GM19025 (cell line): ENCODE measurements around the gene HTRA3.
"Not testable (repeated sequence)": the region's sequence is repeated elsewhere in the genome, so short reads cannot be mapped to it uniquely, and the experiment has no call there.

Source experiments
- ATAC-seq: cut with Tn5 transposase; IDR thresholded peaks from one replicate; pipeline ENCODE4 v1.9.1; 2021; ENCODE audit warnings: mild to moderate bottlenecking, low read depth, moderate library complexity; ENCODE audit not compliant: unreplicated experiment

HTRA3 gene

DNA sequence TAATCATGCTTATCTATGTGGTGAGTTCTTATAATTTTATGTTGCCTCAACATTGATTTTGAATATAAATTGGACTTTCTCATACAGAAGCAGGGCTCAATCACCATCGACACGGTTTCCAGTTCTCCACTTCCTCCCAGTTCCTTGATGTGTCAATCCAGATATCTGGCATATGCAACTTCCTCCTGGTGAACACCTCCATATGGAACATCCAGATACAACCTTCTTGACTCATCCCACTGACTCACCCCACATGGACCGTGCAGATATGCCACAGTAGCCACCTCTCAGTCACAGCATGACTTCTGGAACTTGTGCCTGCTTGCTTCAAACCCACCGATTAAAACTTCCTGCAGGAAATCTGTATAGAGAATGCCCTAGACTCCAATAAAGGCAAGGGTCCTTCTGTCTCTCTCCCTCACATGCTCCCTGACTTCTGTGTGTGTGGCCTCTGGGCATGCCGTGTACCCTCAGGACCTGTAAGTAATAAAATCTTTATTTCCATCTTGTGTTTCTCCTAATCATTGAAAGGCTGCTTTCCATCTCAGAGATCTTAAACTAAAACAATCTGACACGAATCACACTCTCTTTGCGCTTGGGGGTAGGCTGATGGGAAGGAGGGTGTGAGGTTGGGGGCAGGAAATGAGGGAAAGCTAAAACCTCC is 67.0 kb downstream of the HTRA3 start:
- ATAC-seq, result no peak

DNA sequence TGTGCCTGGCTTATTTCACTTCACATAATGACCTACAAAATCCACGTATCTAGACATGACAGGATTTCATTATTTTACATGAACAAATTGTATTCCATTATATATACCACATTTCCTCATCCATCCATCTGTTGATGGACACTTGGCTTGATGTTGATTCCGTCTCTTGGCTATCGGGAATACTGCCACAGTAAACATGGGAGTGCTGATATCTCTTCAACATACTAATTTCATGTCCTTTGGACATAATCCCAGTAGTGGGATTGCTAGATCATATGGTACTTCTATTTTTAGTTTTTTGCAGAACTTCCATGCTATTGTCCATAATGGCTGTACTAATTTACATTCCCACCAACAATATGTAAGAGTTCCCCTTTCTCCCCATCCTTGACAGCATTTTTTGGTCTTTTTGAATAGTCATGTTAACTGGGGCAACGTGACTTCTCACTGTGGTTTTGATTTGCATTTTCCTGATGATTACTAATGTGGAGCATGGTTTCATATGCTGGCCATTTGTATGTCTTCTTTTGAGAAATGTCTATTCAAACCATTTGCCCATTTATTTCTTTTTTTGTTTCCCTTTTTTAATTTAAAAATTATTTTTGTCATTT is 68.9 kb downstream of the HTRA3 start:
- no peak for ATAC-seq

DNA sequence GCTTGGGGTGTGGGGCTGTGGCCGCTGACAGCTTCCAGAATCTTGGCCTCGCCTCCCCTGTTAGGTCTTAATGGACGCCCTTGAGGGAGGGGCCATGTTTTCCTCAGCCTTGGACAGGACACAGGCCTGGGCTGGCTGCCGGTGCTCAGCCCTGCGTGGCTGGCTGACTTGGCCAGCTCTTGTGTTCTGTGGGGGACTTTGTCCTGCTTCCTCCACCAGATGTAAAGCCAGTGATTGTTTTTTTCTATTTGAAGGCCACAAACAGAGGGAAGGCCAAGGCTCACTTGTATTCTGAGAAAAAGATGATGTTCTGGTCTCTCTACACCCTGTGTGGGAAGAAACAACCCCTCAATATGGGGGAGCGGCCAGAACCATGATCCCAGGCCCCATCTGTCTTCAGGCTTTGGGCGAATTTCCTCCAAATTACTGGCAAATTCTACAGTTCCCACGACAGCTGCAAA is 71.3 kb downstream of the HTRA3 start:
- no peak for ATAC-seq

DNA sequence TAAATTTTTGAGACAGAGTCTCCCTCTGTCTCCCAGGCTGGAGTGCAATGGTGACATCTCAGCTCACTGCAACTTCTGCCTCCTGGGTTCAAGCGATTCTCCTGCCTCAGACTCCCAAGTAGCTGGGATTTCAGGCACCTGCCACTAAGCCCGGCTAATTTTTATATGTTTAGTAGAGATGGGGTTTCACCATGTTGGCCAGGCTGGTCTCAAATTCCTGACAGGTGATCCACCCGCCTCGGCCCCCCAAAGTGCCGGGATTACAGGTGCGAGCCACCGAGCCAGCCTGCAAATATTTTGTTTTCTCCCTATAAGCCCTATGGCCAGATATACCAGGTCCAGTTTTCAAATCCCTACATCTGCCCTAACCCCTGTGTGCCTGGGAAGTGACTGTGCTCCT is 71.7 kb downstream of the HTRA3 start:
- ATAC-seq, result not testable (repeated sequence)

DNA sequence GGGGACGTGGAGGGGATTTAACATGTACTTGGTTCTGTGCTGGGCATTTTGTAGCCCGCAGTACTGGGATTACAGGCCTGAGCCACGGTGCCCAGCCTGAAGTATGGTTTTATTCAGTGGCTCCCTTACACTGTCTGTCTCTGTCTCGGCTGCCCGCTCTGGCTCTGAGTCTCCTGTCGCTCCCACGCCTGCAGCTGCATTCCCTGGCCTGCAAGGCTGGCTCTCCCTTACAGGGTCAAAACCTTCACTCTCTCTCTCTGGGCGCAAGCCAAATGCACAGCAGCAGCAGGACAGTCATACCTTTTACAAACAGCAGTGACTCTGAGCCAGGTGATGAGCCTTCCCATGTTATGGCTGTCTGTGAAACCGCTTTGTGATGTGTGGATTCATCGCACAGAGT is 72.1 kb downstream of the HTRA3 start:
- ATAC-seq, result no peak

DNA sequence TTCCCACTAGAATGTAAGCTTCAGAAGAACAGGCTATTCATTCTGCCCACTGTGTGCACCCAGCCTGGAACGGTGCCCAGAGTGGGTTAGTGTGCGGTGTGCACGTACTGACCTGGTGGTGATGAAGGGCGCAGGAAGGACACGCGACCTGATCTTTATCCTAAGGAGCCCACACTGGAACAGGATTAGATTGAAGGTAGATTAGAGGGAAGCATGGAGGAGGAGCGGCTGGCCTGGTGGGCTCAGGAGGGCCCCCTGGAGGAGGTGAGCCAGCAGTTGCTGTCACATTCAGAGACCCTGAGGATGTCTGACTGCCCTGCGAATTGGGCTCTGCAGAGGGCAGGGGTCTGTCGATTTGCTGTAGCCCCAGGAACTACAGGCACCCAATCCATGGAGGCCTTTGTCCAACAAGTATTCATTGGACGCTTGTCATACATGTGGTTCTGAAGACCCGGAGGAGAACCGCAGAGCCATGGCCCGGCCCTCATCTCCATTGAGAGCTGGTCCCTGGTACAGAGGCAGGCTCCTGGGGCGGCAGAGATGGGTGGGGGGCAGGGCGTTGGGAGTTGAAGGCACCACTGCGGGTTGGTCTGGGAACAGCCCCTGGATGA is 73.2 kb downstream of the HTRA3 start:
- ATAC-seq, result no peak

DNA sequence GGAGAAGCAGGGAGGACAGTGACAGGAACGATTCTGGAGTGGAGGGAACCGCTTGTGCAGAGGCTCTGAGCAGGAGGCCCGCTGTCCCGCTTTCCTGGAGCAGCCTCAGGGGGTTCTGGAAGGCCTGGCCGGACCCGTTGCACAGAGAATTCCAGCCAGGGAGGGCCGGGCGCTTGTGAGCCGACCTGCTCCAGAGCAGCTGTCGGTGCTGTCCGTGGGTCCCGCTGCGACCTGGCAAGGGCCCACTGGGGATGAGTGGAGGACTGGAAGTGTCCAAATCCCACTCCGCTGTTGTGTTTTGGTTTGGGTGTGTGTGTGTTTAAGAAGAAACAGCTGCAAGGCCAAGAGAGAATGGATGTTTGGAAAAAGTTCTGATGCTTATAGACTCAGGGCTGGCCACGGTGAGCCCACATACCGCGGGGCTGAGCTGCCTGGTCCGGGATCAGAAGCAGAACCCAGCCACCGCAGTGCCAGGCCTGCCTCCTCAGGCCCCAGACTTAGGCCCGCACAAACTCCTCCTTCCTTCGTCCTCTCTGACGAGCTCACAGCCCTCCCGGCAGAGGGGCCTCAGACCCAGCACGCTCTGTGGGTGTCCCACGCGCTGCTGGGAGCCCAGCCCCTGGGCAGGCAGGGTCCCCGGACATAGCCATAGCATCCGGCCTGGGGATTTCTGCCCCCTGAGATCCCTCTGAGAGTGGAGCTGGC is 73.9 kb downstream of the HTRA3 start:
- no peak for ATAC-seq

DNA sequence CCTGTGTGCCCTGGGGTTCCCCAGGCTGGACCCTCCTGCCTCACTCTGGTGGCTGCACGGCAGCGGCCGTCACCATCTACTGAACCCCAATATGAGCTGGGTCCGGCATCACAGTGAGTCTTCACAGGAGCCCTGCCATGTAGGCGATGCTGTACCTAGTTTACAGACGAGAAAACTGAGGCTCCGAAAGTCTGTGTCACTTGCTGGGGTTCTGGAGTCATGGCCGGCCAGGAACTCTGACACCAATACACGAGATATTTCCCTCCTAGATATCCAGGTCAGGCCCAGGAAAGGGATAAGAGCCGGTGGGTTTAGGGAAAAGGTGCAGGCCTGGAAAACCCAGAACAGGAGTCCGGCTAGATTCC is 74.4 kb downstream of the HTRA3 start:
- no peak for ATAC-seq

DNA sequence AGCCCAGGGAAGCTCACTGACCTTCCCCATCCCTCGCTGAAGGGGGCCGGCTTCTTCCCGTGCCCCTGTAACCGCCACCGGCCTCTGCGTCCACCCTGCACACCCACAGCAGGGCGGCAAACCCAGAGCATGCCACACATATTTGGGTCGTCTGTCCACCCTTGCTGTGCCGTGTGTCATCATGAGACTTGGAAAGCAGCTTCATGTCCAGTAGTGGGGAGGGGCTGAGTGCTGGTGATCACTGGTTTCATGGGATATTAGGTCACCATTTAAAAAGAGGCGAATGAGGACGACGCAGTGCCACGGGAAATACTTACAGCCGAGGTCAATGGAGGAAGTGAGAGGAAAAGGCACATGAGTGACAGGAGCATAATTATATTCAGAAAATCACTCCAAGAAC is 74.8 kb downstream of the HTRA3 start:
- no peak for ATAC-seq

DNA sequence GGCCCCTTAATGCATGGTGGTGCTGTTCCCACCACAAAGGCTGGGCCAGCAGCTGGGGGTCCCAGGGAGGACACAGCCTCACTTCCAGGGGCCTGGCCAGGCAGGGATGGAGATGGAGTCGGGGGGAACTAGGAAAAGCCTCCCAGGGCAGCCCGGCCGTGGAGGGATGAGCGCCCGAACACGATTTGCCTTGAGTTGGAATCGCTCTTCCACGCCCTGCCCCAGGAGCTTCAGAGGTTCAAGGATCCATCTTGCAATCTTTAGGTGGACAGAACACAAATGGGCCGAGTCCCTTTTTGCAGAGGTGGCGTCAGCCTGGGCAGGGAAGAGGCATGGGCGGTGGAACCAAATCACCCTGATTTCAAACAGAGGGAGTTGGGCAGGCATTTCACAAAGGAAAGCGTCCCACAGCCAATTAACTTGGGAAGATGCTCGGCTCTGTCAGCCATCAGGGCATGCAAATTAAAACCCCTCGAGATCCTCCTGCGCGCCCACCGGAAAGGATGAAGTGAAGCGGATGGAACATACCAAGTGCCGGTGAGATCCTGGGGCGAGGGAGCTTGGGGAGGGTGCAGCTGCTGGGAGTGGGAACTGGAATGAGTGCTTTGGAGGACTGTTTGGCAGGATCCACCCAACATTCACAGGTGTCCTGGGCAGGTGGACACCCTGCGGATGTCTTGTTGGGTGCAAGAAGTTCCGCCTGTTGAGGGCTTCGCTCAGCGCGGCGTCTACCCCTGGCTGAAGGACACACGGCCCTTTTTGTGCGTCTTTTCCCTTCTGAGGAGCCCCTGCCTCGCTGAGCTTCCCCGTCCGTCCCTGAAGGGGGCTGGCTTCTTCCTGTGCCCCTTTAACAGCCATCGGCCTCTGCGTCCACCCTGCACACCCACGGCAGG is 75.7 kb downstream of the HTRA3 start:
- no peak for ATAC-seq

DNA sequence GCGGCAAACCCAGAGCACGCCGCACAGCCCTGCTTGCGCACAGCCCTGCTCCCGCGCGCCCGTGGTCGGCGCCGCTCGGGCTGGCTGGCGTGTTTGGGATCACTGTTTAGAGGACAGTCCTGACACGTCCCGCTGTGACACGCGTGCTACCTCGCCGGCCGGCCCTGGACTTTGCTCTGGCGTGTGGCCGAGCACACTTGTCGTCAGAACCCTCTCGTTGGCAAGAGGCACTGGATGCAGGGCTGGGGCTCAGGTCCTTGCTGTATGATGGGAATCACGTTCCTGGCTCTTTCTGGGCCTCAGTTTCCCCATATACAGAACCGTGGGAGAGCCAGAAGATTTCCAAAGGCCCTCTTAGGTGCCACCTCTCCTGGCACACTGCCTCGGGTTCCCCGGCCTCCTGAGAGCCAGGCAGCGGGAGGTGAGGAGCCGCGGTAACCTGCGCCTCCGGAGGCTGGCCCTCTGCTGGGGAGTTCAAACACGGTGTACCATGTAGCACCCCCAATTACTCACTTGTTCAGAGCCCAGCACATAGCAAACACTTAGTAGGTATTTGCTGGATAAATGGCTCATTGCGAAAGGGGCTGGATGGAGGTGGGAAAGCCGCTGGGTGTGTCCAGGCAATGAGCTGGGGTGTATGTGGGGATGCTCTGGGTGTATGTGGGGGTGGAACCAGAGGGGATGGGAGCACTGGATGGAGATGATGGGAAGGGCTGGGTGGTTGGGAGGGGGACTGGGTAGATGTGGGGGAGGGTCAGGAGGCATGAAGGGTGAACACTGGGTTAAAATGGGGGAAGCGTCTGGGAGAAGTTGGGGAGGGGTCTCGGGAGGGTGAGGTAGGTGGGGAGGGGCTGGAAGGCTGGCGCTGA is 76.6 kb downstream of the HTRA3 start:
- ATAC-seq, result no peak

DNA sequence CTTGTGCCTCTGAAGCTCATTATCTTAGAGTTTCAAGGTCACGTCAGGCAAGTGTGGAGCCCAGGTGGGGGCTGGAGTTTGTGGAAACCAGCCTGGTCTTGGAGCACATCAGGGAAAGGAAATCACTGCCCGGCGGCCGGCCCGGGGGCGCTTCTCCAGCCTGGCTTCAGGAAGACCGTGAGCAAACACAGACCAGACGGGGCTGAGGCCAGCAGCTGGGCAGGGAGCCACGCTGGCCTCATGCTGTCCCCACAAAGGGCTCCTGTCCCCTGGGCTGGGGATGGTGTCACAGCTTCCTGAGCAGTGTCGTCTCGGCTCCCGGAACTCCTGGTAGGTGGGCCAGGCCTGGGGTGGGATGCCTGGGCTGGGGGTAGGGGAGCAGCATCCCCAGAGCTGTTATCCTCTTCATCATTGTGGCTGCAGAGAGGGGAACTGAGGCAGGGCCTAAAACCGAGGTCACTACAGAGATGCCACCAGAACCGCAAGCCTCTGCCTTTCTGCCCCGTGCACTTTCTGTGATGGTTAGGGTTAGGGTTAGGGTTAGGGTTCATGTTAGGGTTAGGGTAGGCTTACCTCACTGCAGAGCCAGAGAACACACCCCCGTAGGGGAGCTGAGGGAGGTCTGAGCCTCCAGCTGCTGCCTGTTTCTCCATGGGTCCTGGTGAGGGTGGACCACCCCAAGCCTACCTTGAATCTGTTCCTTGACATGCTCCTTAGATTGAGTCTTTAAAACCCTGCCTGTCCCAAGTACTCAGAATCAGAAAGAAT is 77.5 kb downstream of the HTRA3 start:
- ATAC-seq, result no peak

DNA sequence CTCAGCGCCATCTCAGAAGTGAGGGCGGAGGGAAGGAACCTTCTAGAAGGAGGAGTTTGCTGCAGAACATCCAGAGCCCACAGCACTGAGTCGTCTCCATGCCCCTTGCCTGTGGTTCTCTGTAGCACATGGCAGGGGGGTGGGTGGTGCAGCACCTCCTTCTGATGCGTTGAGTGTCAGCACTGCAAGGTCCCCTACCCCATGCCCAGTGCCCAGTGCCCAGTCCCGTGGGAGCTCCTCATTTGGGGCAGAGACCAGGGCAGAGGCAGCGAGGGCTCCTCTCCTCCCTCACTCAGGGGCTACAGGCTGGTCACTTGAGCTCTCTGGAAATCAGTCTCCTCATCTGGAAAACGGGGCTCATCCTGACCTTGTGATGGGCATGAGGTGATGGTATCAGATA is 78.1 kb downstream of the HTRA3 start:
- no peak for ATAC-seq

DNA sequence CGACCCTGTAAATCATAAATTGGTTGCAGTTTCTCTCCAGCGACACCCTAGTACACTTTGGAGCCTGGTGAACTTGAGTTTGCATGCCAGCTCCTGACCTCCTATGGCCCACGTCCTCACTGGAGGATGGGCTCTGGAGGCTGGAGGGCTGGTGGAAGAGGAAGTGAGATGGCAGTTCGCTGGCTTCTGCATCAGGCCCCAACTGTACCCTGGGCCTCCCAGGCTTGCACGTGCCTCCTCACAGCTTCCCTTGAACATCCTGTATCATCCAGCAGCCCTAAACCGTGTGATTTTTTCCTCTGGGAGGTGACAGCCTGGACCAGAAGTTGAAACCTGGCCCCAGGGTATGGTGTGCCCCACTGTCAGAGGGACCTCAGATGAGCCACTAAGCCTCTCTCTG is 78.5 kb downstream of the HTRA3 start:
- no peak for ATAC-seq

DNA sequence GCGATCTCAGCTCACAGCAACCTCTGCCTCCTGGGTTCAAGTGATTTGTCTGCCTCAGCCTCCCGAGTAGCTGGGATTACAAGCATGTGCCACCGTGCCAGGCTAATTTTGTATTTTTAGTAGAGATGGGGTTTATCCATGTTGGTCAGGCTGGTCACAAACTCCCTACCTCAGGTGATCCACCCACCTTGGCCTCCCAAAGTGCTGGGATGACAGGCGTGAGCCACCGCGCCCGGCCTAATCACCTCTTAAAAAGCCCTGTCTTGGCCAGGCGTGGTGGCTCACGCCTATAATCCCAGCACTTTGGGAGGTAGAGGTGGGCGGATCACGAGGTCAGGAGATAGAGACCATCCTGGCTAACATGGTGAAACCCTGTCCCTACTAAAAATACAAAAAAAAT is 79.7 kb downstream of the HTRA3 start:
- ATAC-seq, result not testable (repeated sequence)

DNA sequence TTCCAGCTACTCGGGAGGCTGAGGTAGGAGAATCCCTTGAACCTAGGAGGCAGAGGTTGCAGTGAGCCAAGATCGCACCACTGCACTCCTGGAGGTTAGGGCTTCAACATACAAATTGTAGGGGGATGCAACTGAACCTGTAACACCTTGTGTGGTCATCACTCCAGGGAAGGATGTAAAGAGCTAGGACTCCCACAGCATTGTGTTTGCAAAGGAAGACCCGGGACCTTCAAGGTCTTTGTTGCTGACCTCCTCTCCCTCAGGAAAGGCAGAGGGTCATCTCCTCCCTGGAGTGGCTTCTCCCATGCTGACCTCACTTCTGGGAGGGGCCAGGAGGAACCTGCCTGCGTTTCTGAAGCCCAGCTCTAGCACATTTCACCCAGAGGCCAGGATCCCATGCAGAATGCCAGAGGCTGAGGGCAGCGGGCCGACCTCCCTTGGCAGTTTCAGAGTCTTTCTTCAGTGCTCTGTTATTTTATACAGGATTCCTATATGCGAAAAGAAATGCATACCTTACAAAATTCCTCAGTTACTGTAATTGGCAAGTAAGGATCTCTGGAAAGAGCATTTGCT is 80.2 kb downstream of the HTRA3 start:
- no peak for ATAC-seq

DNA sequence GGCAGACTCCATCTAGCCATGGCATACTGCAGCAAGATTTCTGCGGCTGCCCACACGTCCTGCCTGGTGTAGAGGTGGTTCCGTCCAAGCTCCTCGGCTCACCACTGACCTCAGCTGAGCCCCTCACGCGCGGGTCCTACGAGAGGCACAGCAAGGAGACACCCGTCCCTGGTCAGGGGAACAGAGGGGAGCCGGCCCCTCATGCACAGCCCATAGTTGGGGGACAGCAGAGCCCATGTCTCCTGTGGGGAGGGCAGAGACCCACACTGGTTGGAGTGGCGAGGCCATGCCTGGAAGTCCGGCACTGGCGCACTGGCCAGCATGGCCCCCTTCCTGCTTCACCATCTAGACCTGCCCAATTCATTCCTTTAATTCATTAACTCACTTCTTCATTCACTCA is 80.8 kb downstream of the HTRA3 start:
- ATAC-seq, result no peak

DNA sequence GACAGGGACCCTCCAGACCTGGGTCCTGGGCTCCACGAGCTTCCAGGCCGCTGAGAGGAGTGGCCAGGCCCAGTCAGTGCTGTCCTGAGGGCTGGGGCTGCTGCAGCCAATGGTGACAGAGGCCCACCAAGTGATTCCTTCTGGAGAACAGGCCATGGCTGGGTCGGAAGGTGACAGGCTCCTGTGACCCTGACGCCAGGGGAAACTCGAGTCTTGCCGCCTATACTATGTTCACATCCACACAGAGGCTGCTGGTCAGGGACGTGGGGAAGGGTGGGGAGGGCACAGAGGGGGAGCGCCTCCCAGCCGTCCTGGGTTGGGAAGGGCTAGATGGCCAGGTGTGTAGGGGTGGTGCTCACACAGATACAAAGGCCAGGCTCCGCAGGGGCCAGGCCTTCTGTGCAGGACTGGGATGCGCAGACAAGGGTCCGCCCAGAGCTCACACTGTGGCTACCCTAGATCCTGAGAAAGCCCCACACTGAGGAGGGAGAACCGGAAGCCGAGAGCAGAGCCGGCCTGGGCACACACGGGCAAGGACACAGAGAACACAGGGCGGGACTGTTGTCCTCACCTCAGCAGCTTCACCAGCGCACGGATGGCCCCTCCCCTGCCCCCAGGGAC is 81.4 kb downstream of the HTRA3 start:
- no peak for ATAC-seq
